LNCaP clone FGC (cell line): ENCODE measurements around the gene CDO1.
"Not testable (repeated sequence)": the region's sequence is repeated elsewhere in the genome, so short reads cannot be mapped to it uniquely, and the experiment has no call there.

Experiments
- DNase-seq: peaks from one replicate; pipeline ENCODE4 v3.0.0-alpha.2; 2011; ENCODE audit warnings: low read depth
- H3K4me3 ChIP-seq: 2 replicates; pipeline ENCODE4 v1.5.1; 2011; ENCODE audit warnings: mild to moderate bottlenecking, low read depth, low read length, control low read depth
- CTCF ChIP-seq: IDR thresholded peaks from 2 replicates; pipeline ENCODE4 v1.5.1; 2012; ENCODE audit warnings: mild to moderate bottlenecking; ENCODE audit not compliant: control insufficient read depth, insufficient read depth; ENCODE audit errors: extremely low read depth

The CDO1 gene

GRCh38 chr5:115831163-115831768, 14.8 kb upstream of the CDO1 start:
- H3K4me3 ChIP-seq: no peak overlapping the region
- peak; percentile 79 for TF ChIP-seq CTCF
- no peak for DNase-seq

- no peak overlapping the region for H3K4me3 ChIP-seq
- DNase-seq: no peak
- no peak for TF ChIP-seq CTCF
Measured at GRCh38 chr5:115829913-115830312, 13.5 kb upstream of the CDO1 start.

- DNase-seq: no peak
Measured at GRCh38 chr5:115825948-115826347, 9.5 kb upstream of the CDO1 start.

GRCh38 chr5:115824983-115825382, 8.5 kb upstream of the CDO1 start:
- DNase-seq: not testable (repeated sequence)

More at GRCh38 chr5:115825948-115826347, 9.5 kb upstream of the CDO1 start:
- no peak for TF ChIP-seq CTCF
- no peak overlapping the region for H3K4me3 ChIP-seq

GRCh38 chr5:115820846-115821245, 4.4 kb upstream of the CDO1 start:
- DNase-seq: no peak
- no peak for TF ChIP-seq CTCF
- no peak overlapping the region for H3K4me3 ChIP-seq

More at GRCh38 chr5:115824983-115825382, 8.5 kb upstream of the CDO1 start:
- H3K4me3 ChIP-seq: not testable (repeated sequence)

- DNase-seq: no peak
- no peak overlapping the region for H3K4me3 ChIP-seq
- no peak for TF ChIP-seq CTCF
Measured at GRCh38 chr5:115818821-115819220, 2.4 kb upstream of the CDO1 start.

GRCh38 chr5:115817386-115817785, 927 bp upstream of the CDO1 start:
- DNase-seq: no peak
- no peak overlapping the region for H3K4me3 ChIP-seq
- no peak for TF ChIP-seq CTCF

GRCh38 chr5:115815693-115816225, 700 bp downstream of the CDO1 start:
- no peak overlapping the region for H3K4me3 ChIP-seq

More at GRCh38 chr5:115815693-115816225, 700 bp downstream of the CDO1 start:
- DNase-seq: no peak
- no peak for TF ChIP-seq CTCF
